ENCODE results near the gene IER5L.

DNA sequence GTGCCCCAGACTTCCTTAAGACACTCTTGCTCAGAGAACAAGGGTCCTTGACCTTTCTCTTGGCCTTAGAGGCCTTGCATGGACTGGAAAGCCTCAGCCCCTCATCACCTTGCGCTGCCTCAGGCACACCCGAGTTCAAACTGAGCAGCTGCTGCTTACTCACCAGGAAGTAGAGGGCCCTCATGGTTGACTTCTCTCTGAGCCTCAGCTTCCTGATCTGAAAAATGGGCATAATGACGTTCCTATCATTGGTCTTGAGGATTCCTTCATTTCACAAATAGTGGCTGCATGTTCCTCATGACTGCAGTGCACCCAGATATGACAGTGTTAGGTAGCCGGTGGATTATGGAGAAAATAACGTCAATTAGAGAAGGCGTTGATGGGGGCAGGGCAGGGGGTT, 28.6 kb downstream of the IER5L start:
- TF ChIP-seq BACH2 (CRISPR knock-in tag; IDR thresholded peaks at IDR 0.05; ENCODE audit: borderline replicate concordance) = no peak
- TF ChIP-seq ESRRG (CRISPR knock-in tag; IDR thresholded peaks at IDR 0.05) = no peak
- no peak for TF ChIP-seq ZNF8 (CRISPR knock-in tag; IDR thresholded peaks at IDR 0.05)
- TF ChIP-seq, protein P1, sequence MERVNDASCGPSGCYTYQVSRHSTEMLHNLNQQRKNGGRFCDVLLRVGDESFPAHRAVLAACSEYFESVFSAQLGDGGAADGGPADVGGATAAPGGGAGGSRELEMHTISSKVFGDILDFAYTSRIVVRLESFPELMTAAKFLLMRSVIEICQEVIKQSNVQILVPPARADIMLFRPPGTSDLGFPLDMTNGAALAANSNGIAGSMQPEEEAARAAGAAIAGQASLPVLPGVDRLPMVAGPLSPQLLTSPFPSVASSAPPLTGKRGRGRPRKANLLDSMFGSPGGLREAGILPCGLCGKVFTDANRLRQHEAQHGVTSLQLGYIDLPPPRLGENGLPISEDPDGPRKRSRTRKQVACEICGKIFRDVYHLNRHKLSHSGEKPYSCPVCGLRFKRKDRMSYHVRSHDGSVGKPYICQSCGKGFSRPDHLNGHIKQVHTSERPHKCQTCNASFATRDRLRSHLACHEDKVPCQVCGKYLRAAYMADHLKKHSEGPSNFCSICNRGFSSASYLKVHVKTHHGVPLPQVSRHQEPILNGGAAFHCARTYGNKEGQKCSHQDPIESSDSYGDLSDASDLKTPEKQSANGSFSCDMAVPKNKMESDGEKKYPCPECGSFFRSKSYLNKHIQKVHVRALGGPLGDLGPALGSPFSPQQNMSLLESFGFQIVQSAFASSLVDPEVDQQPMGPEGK (CRISPR knock-in tag; IDR thresholded peaks at IDR 0.05; ENCODE audit: borderline replicate concordance) = no peak
- TF ChIP-seq ZFP3 (CRISPR knock-in tag; IDR thresholded peaks at IDR 0.05) = no peak
- TF ChIP-seq ZNF565 (CRISPR knock-in tag; conservative IDR thresholded peaks at IDR 0.05; ENCODE audit: low read depth) = no peak
- no peak for TF ChIP-seq OSR1 (CRISPR knock-in tag; IDR thresholded peaks at IDR 0.05)
- no peak for TF ChIP-seq TOX (CRISPR knock-in tag; IDR thresholded peaks at IDR 0.05; ENCODE audit: borderline replicate concordance)
